ENCODE results near the gene MSANTD3.
"Not testable (repeated sequence)": the region's sequence is repeated elsewhere in the genome, so short reads cannot be mapped to it uniquely, and the experiment has no call there.

MSANTD3 gene, protein sequence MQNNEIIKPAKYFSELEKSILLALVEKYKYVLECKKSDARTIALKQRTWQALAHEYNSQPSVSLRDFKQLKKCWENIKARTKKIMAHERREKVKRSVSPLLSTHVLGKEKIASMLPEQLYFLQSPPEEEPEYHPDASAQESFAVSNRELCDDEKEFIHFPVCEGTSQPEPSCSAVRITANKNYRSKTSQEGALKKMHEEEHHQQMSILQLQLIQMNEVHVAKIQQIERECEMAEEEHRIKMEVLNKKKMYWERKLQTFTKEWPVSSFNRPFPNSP

DNA sequence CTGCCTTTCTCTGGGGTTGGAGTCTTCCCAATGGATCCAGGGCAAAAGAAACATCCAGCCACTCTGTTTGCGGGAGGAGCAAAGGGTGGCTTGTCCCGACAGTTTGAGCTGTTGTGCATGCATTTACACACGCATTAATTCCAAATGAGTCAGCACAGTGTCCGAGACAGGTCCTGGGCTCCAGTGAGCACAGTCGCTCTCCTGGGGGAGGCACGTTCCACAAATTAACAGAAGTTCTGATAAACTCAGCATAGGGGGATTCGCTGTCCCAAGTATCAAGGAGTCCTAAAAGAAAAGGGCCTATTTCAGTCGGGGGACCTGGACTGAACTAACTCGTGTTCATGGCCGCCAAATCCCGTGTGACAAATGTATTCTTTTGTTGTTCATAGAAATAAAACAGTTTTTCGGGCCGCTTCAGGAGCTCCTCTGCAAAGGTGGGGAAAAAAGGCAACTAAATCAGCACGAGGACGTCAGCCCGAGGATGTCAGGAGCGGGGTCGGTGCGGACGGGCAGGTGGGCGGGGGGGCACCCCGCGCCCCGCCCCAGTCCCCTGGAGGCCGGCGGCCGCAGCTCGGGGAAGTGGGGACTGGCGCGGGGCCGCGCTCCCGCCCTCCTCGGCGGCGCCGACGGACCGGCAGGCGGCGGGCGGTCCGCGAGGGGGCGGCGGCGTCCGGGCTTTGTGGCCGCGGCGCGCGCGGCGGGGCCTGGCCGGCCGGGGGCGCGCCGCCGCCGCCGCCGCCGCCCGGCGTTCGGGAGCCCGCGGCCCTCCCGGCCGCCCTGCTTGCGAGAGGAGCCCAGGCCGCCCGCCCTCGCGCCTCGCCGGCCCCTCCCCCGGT lies at the start of gene MSANTD3:
Gene MSANTD3, plus strand, starts transcription at position 614 of the 836 bp plus-strand sequence. CDS start 14,796 bp downstream, outside the sequence.
- peak; percentile 68 for DNase-seq

DNA sequence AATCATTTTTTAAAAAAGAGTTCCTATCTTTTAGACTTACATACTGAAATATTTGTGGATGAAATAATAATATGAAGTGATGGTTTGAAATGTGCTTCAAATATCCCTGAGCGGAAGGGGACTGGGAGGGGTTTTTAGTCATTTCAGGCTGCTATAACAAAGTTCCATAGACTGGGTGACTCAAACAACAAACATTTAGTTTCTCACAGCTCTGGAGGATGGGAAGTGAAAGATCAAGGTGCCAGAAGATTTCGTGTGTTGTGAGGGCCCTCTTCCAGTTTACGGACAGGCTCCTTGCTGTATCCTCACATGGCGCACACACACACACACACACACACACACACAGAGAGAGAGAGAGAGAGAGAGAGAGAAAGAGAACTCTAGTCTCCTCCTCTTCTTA lies 47.1 kb upstream of the MSANTD3 start:
- DNase-seq = no peak

DNA sequence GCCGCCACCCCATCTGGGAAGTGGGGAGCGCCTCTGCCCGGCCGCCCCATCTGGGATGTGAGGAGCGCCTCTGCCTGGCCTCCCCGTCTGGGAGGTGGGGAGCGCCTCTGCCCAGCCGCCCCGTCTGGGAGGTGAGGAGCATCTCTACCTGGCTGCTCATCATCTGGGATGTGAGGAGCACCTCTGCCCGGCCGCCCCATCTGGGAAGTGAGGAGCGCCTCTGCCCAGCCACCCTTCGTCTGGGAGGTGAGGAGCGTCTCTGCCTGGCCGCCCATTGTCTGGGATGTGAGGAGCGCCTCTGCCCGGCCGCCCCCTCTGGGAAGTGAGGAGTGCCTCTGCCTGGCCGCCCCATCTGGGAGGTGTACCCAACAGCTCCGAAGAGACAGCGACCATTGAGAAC lies 34.0 kb upstream of the MSANTD3 start:
- DNase-seq = not testable (repeated sequence)

DNA sequence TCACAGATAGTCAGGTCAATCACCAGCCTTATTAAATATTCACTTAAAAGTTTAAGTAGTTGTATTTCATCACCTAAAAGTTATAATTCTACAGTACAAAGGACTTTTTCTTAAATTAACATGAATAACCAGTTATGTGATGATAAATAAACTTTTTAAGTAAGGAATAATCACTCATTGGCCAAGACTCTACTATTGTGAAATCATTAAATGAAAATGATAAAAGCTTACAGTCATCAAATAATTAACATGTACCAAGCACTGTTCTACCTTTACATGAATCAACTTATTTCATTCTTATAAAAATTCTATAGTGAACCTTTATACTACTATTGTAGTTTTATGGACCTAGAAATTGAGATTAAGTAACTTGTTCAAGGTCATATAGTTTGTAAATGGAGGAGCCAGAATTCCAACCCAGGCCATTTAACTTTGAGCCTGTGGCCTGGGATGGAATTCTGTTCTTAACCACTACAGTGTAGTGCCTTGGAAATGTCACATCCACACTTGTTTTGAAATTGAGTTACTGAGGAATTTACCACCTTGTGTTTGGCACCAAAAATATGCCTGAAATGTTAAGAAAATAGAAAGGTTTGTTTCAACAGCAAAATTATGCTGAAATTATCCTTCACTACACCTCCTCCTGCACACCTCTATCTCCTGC lies 32.8 kb upstream of the MSANTD3 start:
- DNase-seq = no peak

DNA sequence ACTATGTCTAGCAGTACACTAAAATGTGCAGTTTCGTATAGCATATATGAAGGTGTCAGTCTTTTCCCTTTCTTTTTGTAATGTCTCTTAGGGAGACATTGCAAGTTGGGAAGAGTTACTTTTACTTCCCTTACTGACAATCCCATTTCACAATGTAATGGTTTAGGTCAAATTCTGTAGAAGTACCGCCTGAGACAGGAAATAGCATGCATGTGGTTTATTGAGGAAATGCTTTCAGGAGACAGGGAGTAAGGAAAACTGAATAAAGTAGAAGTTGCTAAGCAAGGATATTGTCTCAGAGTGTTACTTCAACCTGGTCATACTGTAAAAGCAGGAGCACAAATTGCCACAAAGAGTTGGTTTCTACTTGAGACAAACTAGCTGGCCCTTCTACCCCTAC lies 32.1 kb upstream of the MSANTD3 start:
- peak; percentile 79 for DNase-seq

DNA sequence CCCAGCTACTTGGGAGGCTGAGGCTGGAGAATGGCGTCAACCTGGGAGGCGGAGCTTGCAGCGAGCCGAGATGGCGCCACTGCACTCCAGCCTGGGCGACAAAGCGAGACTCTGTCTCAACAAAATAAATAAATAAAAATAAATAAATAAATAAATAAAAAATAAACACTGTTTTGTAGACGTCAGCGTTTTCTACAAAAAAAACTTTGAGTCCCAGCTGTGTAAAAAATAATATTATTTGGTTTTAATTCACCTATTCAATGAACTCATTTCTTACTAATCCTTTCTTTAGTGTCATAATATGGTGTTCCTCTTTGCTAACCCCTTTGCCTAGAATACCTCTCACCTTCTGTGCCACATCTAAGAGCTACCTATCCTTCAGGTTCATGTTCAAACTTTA lies 30.2 kb upstream of the MSANTD3 start:
- no peak for DNase-seq

DNA sequence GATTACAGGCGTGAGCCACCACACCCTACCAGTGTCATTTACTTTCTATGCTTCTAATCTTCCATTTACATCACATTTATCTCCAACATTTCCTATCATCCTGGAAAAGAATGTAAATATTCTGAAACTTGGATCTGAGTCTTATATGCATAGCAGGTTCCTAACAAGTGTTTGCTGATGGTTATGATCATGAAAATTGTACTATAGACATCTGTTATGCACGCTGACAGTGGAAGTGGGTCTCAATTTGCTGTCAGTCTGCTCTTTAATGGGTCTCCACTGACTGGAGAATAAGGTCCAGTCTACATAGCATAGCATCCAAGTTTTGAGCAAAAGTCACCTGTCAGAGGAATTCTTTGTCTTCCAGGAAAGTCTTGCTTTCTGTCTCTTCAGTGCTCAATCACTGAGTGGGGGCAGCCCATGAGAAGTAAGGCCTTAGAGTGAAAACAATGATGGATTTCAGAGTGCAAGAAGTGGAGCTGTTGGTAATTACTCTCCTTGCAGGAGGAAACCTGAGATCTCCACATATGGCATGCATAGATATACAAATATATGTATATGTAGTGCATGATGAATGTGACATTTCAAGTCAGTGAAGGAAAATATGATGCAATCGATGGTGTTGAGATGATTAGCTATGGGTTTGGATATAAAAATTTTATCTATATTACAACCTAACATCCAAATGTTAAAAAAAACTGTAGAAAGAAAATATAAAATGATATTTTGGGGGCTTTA lies 29.2 kb upstream of the MSANTD3 start:
- DNase-seq = no peak

DNA sequence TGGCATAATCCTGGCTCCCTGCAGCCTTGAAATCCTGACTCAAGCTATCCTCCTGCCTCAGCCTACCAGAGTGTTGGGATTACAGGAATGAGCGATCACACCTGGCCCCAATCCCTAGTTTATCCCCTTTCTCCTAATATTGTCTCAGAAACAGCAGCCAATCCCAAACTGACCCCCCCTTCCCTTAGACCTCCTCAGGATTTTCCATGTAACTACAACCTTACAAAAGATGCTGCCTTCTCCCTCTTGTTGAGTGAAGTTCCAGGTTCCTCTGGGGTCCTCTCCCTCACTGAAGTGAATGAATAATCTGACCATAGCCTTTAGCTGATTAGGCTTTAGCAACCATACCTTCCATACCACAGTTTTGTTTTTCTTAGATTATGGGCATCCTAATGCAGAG lies 25.9 kb upstream of the MSANTD3 start:
- no peak for DNase-seq

DNA sequence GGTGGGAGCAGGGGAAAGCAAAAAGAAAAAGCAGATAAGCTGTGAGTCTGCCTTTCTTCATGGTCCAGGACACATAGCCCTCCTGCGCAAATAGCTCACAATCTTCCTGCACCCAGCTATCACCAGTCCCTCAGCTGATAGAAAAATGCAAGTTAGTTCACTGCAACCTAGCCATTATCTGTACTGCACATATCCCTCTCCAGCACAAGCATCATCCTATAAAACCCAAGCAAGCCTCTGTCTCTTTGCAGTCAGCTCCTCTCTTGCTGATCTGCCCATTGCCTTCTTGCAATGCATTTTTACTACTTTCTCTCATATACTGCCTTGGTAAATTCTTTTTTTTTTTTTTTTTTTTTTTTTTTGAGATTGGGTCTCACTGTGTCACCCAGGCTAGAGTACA lies 20.0 kb upstream of the MSANTD3 start:
- no peak for DNase-seq

DNA sequence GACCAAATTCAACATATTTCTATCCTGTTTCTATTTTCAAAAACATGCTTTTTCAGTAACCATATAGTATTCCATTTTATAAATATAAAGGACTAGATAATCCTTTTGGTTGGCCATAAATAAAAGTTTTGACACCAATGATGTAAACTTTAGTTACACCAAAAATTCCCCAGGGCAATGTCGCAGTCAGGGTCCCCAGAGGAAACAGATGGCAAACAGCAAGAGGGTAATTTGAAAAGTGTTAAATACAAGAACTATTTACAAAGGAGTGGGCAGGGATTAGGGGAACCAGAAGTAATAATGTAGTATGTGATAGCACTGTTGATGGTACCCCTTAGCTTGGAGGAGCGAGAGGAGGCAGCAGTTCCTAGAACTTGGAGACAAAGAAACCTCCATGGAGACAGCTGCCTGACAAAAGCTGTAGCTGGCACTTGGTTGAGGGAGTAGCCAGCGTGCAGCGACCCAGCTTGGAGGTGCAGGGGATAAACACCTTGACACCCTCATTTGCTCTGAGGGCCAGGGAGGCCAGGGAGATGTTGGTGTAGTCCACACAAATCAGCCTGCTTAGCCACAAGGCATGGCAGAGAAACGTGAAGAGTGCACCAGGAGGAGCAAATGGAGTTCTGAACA lies 18.3 kb upstream of the MSANTD3 start:
- no peak for DNase-seq

DNA sequence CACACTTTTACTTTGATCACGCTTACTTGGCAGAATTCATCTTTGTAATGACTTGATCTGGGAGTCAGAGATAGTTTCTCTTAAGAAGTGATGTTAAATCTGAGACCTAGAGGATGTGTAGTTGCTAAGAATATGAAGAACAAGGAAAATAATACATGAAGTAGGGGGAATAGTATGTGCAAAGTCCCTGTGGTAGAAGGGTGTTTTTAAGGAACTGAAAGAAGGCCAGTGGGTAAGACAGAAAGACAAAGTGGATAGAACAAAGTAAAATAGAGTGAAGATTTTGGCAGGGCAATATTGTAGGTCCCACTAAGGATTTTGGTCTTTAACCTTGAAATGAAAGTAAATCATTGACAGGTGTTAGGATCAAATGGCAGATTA lies 17.8 kb upstream of the MSANTD3 start:
- DNase-seq = no peak

DNA sequence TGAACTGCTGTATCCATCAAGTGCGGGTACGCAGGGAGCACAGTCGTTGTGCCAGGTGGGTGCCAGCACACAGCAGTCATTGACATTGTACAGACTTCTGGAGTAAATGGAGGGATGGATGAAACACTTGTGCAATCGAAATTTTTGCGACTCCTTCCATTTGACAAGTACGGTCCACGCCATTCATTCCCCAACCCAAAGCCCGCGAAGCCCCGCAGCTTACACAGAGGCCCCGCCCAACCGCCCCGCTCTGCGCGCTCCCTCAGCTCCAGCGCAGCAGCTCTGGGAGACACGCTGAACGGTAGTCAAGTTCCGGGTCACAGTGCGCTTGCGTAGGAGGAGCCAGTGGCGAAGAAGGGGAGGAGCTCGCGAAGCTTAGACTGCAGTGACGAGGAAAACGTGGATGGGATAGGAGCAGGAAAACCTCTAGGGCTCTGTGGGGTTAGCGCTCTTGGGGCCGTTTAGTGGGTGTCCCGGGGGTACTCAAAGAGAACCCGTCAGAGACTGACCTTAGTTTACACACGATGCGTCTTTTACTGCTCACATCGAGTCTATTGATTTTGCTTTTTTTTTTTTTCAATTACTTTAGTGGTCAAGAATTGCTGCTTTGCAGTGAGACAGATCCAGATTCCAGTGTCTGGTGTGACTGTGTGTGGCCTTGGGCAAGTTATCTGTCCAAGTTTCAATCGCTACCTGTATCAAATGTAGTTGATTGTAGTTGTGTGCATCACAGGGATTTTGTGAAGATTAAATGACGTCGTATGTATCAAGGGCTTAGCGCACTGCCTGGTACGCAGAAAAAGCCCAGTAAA lies 15.3 kb upstream of the MSANTD3 start:
- DNase-seq = peak; percentile 94

DNA sequence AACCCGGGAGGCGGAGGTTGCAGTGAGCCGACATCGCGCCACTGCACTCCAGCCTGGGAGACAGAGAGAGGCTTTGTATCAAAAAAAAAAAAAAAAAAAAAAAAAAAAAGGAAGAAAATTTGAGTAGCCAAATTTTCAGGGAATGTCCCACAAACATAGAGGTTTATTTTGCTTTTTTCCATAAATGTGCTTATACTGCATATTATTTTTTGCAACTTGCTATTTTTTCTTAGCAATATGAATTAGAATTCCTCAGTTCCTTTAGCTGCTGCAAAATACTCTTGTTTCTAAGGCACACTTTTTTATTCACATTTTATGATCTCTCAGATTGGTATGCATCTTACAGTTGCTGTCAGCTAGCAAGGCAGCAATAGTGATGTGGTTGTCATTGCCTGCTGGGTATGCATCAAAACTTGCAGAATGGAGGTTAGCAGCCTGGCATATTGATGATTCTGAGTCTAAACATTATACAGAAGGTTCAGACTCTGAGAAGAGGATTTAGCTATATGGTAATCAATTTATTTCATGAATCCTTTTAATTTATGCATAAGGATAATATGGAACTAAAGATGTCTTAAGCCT lies 13.0 kb upstream of the MSANTD3 start:
- DNase-seq = no peak

DNA sequence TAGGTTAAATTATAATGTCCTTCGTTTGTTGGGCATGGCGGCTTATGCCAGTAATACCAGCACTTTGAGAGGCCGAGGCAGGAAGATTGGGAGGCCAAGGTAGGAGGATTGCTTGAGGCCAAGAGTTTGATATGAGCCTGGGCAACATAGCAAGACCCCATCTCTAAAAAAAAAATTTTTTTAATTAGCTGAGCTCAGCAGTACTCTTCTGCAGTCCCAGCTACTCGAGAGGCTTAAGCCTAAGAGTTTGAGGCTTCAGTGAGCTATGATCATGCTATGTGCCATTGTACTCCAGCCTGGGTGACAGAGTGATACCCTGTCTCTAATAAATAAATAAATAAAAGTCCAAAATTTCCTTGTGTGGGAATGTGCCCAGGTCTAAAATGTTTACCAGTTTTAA lies 9.1 kb upstream of the MSANTD3 start:
- no peak for DNase-seq

DNA sequence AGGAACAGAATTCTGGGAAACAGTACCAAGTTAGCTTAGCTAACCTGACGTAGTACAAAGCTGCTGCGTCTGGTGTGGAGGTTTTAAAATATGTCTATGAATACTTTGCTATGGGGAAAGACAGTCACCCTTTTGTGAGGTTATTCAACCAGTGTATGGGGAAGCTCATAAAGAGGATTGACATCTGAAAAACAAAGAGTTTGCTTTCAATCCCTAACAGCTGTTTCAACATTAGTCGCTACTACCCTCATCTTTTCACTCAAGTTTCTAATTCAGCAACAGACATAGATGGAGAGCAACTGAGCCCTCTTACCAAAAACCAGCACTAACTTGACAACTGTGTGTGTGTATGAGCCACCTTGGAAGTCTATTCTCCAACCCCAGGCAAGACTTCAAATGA lies 7.8 kb upstream of the MSANTD3 start:
- no peak for DNase-seq

DNA sequence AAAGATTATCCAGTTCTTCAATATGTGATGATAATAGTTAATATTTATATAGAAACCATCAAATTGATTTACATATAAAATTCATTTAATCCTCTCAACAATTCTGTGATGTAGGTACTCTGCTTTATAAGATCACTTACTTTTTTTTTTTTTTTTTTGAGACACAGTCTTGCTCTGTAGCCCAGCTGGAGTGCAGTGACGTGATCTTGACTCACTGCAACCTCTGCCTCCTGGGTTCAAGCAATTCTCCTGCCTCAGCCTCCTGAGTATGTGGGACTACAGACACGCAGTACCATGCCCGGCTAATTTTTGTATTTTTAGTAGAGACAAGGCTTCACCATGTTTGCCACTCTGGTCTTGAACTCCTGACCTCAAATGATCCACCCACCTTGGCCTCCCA lies 5.8 kb upstream of the MSANTD3 start:
- not testable (repeated sequence) for DNase-seq

DNA sequence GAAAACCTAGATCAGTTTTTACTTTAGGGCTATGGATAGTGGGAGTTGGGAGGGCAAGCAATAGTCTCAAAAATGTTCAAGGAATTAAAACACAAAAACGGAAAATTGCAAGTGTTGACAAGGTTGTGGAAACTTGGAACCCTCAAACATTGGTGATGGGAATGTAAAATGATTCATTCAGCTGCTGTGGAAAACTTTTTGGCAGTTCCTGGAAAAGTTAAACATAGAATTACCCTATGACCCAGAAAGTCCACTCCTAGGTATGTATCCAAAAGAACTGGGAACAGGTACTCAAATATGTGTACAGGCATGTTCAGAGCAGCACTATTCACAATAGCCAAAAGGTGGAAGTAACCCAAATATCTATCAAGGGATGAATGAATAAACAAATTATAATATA lies 1.2 kb upstream of the MSANTD3 start:
- no peak for DNase-seq

DNA sequence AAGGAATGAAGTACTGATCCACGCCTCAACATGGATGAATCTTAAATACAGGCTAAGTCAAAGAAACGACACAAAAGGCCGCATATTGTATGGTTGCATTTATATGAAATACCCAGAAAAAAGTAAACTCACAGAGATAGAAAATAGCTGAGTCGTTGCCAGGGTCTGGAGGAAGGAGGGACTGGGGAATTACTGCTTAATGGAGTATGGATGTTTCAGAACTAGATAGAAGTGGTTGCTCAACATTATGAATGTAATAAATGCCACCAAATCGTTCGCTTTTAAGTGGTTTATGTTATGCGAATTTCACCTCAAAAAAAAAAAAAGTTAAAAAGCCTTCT lies 784 bp upstream of the MSANTD3 start:
- DNase-seq = peak; percentile 19

DNA sequence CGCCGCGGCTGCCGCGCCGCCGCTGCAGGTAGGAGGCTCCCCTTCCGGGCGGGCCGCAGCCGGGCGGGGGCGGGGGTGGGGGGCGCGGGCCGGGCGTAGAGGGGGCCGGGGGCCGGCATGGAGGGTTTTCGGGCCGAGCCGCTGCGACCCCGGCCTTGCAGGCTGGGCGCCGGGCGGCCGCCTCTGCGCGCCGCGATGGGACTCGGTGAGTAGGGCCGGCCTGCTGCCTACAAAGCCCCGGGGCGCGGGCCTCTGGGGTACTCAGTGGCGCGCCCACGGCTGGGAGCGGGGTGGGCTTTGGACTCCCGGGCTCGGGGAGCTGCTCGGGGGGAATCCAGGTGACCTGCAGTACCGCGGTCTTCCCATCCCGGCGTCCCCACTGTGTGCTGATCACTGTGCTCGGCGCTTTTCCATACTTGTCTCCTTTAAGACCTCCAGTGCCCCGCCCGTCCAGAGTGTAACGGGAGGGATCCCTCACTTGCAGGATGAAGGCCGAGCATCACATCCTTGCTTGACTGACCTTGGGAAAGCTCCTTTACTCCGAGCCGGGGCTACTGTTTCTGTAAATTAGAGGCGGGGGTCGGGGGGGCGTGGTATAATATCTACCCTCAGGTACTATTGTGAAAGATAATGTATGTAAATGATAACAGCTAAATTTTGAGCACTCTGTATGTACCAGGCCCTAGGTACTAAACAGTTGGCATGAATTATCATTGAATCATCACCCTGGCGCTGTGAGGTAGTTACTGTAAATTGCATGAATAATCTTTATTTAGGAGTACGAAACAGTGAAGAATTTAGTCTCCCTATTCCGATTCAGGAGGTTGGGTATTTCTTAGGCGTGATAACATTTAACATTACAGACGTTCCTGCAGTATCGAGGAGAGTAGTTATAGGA lies 672 bp downstream of the MSANTD3 start:
- DNase-seq = peak; percentile 41

DNA sequence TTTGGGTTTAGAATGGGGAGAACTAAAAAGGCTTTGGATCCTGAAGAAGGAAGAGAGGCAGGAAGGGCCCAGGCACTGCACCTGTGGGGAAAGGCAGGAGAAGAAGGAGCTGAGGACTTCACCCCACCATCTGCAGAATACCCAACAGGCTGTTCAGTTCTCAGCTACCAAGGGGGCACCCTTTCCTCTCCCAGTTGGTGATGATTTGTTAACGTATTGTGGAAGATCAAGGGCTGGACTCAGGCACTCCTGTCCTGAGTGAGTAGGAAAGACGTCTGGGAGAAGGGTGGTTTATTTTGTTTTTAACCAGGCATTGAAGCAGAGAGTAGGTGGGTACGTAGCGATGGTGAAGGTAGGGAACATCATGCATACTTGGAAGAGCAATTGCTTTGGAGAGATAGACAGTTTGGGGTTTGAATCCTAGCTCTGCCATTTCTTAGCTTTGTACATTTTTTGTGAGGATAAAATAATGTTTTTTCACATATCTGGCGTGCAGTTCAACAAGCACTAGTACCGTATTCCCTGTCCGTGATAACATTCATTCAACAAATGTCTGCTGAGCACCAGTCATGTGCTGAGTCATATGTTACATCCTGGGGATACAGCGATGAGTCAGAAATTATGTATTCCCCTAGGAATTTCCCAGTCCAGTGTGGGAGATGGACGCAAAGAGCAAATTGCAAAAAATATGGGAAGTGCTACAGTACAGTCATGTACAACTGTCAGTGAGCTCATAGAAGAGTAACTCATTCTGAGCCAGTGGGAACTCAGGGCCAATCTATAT lies 2.1 kb downstream of the MSANTD3 start:
- DNase-seq = peak; percentile 98

Measured in inflammatory macrophage treated with lipopolysaccharide for 4 hours (primary cell).